ENCODE results near the gene SCN8A. TPM values are rescaled to one million over a fixed set of nuclear protein-coding genes. Genes with fewer than 3 reads are reported as not detected.

SCN8A gene
- total RNA-seq, 3 donors from 2014 or later (not counting 1 experiment from before 2014, with no cell fraction given): 0.42 to 0.66 (median 0.65) TPM

DNA sequence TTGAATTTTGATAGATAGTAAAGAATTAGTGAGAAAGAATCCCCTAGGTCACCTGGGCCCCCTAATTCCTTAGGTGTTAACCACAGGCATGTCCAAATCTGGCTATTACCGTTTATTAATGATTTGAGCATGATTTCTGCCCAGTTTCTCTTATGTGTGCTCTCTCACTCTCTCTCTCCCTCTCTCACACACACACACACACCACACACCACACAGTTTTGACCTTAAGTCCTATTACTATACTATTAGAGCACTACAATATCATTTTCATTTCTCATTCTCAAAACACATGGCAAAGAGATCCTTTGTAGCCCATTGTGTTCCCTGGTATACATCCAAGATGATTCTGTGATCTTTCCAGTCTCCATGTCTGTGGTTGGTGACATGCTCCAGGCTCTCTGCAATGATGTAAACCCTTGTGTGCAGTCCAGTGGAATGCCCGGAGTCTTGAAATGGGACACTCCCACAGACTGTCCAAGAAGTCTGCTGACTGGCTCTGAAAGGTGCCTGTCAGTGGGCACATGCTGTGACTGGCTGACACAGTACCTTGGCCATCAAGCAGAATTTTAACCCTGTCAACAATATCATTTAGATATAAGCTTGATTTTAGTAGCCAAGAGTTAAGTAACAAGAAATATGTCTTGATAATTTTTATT is 161.3 kb downstream of the SCN8A start:
- Mint-ChIP-seq H3K9me3 (no peaks in the 10 kb centered on the region), H3K27me3 (ENCODE audit: low read depth in 2 of 2) (peaks cover 12 to 28% of the 10 kb centered on the region in 2 donors), H3K4me3 (no peak overlapping the region), H3K36me3 (no peaks in the 10 kb centered on the region), H3K27ac (no peak overlapping the region), H3K4me1 (no peaks in the 10 kb centered on the region)
- no peak for ATAC-seq
- Histone ChIP-seq H3K27me3 (ENCODE audit: control insufficient read depth, insufficient read depth, low read length) (no peaks in the 10 kb centered on the region), H3K4me3 (ENCODE audit: low read length) (no peak overlapping the region), H3K9me3 (ENCODE audit: control insufficient read depth, insufficient read depth, low read length) (no peaks in the 10 kb centered on the region), H3K36me3 (ENCODE audit: control insufficient read depth, insufficient read depth, low read length) (no peaks in the 10 kb centered on the region), H3K4me1 (ENCODE audit: control insufficient read depth, insufficient read depth, low read length) (no peaks in the 10 kb centered on the region), H3K27ac (ENCODE audit: low read length) (no peak overlapping the region)
- 75% methylated on average over 2 of the region's 2 CpGs for WGBS (ENCODE audit: insufficient coverage)
- intact Hi-C loops (cut with micrococcal nuclease): no loop called here
- TF ChIP-seq, protein P1, sequence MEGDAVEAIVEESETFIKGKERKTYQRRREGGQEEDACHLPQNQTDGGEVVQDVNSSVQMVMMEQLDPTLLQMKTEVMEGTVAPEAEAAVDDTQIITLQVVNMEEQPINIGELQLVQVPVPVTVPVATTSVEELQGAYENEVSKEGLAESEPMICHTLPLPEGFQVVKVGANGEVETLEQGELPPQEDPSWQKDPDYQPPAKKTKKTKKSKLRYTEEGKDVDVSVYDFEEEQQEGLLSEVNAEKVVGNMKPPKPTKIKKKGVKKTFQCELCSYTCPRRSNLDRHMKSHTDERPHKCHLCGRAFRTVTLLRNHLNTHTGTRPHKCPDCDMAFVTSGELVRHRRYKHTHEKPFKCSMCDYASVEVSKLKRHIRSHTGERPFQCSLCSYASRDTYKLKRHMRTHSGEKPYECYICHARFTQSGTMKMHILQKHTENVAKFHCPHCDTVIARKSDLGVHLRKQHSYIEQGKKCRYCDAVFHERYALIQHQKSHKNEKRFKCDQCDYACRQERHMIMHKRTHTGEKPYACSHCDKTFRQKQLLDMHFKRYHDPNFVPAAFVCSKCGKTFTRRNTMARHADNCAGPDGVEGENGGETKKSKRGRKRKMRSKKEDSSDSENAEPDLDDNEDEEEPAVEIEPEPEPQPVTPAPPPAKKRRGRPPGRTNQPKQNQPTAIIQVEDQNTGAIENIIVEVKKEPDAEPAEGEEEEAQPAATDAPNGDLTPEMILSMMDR (IDR thresholded peaks at IDR 0.05): no peak
- no peak for DNase-seq

DNA sequence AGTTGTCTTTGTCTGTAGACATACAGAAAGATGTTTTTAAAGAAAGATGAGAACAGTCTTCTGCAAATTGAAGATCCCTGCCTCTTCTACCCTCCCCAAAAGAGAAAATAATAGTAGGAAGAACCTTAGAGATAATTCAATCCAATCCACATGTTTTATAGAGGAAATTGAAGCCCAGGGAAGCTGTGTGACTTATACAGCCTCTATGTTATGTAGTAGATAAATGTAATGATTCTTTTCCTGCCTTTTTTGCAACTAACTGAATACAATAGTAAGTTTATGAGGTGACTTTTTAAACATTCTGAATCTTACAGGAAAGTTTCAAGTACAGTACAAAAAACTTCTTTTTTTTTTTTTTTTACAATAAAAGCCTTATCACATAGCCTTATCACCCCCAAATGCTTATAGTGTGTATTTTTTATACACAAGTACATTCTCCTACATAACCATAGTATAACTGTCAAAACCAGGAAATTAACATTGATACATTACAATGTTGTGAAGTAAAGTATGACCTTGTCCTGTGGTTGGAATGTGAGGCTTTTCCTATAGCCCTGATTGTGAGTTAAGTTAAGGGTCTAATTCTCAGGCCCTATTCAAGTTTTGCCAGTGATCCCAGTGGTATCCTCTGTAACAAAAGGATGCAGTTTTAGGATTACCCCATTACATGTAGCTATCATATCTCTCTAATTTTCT is 163.1 kb downstream of the SCN8A start:
- TF ChIP-seq, protein P1 (IDR thresholded peaks at IDR 0.05): no peak
- H3K4me3 ChIP-seq (ENCODE audit: low read length): no peak overlapping the region
- H3K27ac ChIP-seq (ENCODE audit: low read length): no peak overlapping the region
- DNase-seq (no peak), ATAC-seq (no peak)
- no peaks in the 10 kb centered on the region for H3K36me3 ChIP-seq (ENCODE audit: control insufficient read depth, insufficient read depth, low read length)
- Mint-ChIP-seq H3K4me3 (no peak overlapping the region), H3K4me1 (no peaks in the 10 kb centered on the region), H3K27ac (no peak overlapping the region), H3K9me3 (no peaks in the 10 kb centered on the region), H3K36me3 (no peaks in the 10 kb centered on the region), H3K27me3 (ENCODE audit: low read depth in 2 of 2) (peaks cover 12 to 28% of the 10 kb centered on the region in 2 donors)
- H3K9me3 ChIP-seq (ENCODE audit: control insufficient read depth, insufficient read depth, low read length): no peaks in the 10 kb centered on the region
- H3K4me1 ChIP-seq (ENCODE audit: control insufficient read depth, insufficient read depth, low read length): no peaks in the 10 kb centered on the region
- intact Hi-C loops (cut with micrococcal nuclease): no loop called here
- no peaks in the 10 kb centered on the region for H3K27me3 ChIP-seq (ENCODE audit: control insufficient read depth, insufficient read depth, low read length)

DNA sequence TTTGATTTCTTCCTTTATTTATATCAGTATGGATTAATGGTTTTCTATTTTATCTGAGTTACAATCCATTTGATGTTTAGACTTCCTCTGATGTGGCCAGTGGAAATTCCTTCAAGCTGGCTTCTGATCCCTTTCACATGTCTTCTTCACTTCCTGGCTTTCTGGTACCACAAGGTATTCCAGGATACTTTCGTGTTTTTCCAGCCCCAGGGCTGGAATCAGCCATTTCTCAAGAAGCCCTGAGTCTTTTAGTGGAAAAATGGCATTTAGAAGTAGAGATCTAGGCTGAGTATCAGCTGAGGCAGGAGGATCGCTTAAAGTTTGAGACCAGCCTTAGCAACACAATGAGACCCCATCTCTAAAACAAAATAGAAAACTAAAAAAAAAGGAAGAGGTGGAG is 164.2 kb downstream of the SCN8A start:
- intact Hi-C loops (cut with micrococcal nuclease): no loop called here

More for the DNA sequence above, 164.2 kb downstream of the SCN8A start:
- Histone ChIP-seq H3K4me3 (ENCODE audit: low read length) (no peak overlapping the region), H3K9me3 (ENCODE audit: control insufficient read depth, insufficient read depth, low read length) (no peaks in the 10 kb centered on the region), H3K27me3 (ENCODE audit: control insufficient read depth, insufficient read depth, low read length) (no peaks in the 10 kb centered on the region), H3K27ac (ENCODE audit: low read length) (no peak overlapping the region), H3K36me3 (ENCODE audit: control insufficient read depth, insufficient read depth, low read length) (no peaks in the 10 kb centered on the region), H3K4me1 (ENCODE audit: control insufficient read depth, insufficient read depth, low read length) (no peaks in the 10 kb centered on the region)
- DNase-seq: no peak
- no peak overlapping the region for H3K4me3 Mint-ChIP-seq
- no peaks in the 10 kb centered on the region for H3K4me1 Mint-ChIP-seq
- no peak overlapping the region for H3K27ac Mint-ChIP-seq
- peaks cover 9 to 28% of the 10 kb centered on the region in 2 donors for H3K27me3 Mint-ChIP-seq (ENCODE audit: low read depth in 2 of 2)
- H3K36me3 Mint-ChIP-seq: no peaks in the 10 kb centered on the region
- no peak for ATAC-seq
- H3K9me3 Mint-ChIP-seq: no peaks in the 10 kb centered on the region
- TF ChIP-seq, protein P1 (IDR thresholded peaks at IDR 0.05): no peak
- WGBS (ENCODE audit: insufficient coverage): 92% methylated on average over 1 of the region's 2 CpGs
